H1 (cell line): Measurements from ENCODE around the gene HDAC10. TPM values are rescaled to one million over a fixed set of nuclear protein-coding genes. Genes with fewer than 3 reads are reported as not detected.

Experiments
- CHD7 ChIP-seq: fragments of 300-600 bp; sonication (generic); IDR thresholded peaks from 2 replicates; pipeline ENCODE4 v1.7.1; 2012; ENCODE audit warnings: low read length, moderate library complexity, mild to moderate bottlenecking, inconsistent platforms; ENCODE audit not compliant: insufficient replicate concordance
- KDM4A ChIP-seq: IDR thresholded peaks from one replicate; pipeline ENCODE4 v1.7.1; 2012; ENCODE audit warnings: low read depth, mild to moderate bottlenecking, moderate library complexity, low read length, inconsistent platforms; ENCODE audit not compliant: severe bottlenecking
- polyA plus RNA-seq, 7 experiments: library from polyadenylated mRNA; depleted of rRNA in 3 of 7; stranded (reverse) in 5 of 7; unstranded in 2 of 7; fragments of >200 nt in 5 of 7; fragments of 200-250 nt in 2 of 7; gene quantifications; 1 replicate in 5 of 7; 2 replicates in 1 of 7; 4 replicates in 1 of 7; pipeline versions ENCODE4 v1.2.1 to v1.2.3, GENCODE V29; 2011 to 2013; ENCODE audit warnings: missing spikeins in 2 of 7, mixed read lengths in 2 of 7
- total RNA-seq: library from RNA; stranded (reverse); fragmentation: NEBNext Ultra II Directional; extraction: Animal tissue kit (Norgen Biotek cat#: 25700); gene quantifications from 2 replicates; pipeline ENCODE4 v1.2.1, GENCODE V29; 2021

The HDAC10 gene
- total and polyA plus RNA-seq, 2 of the 8 experiments (the other 6 are each of a cell fraction or from before 2014, with no cell fraction given), result 11.2 to 26.4 TPM

GRCh38 chr22:50269970-50270665 lies 19.1 kb upstream of the HDAC10 start, which contains the start of gene MAPK11 (continued):
- TF ChIP-seq CHD7, result no peak
- TF ChIP-seq KDM4A, result peak; percentile 36
